ENCODE measurements around the gene TSSK6.

Gene TSSK6

GRCh38 chr19:19514881-19515641 lies at the start of gene TSSK6:
Gene TSSK6, minus strand, starts transcription at chr19:19515548. Its CDS starts 121 bp downstream, at chr19:19515427.
- DNase-seq (ENCODE audit: low read depth in 1 of 2, low spot score in 1 of 2), result no peak

DNA sequence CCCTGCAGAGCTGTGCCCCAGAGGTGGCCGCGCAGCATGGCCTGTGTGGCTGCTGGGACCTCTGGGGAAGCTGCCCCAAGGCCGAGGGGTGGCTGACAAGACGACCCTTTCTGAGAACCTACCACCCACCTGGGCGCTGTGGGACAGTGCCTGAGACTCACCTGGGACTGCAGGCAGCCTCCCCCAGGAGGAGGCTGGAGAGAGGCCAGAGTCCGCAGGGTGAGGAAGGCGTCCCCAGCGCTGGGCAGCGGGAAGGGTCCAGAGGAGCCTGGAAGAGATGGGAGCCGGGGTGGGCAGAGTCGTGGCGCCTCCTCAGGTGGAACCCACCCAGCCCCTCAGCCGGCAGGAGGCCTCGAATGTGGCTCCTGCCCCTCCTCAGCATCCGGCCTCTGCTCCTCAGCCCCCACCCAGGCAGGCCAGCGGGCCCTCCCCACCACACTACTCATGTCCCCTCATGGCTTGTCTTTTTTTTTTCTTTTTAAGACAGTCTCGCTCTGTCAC lies 48.0 kb upstream of the TSSK6 start:
- no peak for DNase-seq (ENCODE audit: low read depth in 1 of 2, low spot score in 1 of 2)

GRCh38 chr19:19562665-19563347 lies 47.5 kb upstream of the TSSK6 start:
- no peak for DNase-seq (ENCODE audit: low read depth in 1 of 2, low spot score in 1 of 2)

- no peak for DNase-seq (ENCODE audit: low read depth in 1 of 2, low spot score in 1 of 2)
These were observed 46.8 kb upstream of the TSSK6 start for GRCh38 chr19:19561946-19562664.

DNA sequence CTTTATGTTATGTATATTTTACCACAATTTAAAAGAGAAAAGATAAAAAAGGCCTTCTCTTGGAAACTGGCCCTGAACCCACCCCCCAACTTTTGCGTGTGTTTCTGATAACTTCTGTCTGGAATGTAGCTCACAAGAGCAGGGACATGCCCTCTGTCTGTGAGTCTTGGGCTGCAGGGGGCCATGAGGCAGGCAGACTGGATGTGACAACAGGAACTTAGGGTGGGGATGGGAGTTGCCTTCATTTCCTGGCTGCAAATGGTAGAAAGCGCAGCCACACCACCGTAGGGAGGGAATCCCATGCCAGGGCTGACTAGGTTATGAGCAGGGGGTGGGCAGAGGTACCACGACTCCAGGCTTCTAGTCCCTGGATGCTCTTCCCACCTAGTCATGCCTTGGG lies 44.6 kb upstream of the TSSK6 start:
- DNase-seq (ENCODE audit: low read depth in 1 of 2, low spot score in 1 of 2), result no peak

GRCh38 chr19:19558636-19559035 lies 43.3 kb upstream of the TSSK6 start:
- no peak for DNase-seq (ENCODE audit: low read depth in 1 of 2, low spot score in 1 of 2)

GRCh38 chr19:19558055-19558454 lies 42.7 kb upstream of the TSSK6 start:
- no peak for DNase-seq (ENCODE audit: low read depth in 1 of 2, low spot score in 1 of 2)

DNA sequence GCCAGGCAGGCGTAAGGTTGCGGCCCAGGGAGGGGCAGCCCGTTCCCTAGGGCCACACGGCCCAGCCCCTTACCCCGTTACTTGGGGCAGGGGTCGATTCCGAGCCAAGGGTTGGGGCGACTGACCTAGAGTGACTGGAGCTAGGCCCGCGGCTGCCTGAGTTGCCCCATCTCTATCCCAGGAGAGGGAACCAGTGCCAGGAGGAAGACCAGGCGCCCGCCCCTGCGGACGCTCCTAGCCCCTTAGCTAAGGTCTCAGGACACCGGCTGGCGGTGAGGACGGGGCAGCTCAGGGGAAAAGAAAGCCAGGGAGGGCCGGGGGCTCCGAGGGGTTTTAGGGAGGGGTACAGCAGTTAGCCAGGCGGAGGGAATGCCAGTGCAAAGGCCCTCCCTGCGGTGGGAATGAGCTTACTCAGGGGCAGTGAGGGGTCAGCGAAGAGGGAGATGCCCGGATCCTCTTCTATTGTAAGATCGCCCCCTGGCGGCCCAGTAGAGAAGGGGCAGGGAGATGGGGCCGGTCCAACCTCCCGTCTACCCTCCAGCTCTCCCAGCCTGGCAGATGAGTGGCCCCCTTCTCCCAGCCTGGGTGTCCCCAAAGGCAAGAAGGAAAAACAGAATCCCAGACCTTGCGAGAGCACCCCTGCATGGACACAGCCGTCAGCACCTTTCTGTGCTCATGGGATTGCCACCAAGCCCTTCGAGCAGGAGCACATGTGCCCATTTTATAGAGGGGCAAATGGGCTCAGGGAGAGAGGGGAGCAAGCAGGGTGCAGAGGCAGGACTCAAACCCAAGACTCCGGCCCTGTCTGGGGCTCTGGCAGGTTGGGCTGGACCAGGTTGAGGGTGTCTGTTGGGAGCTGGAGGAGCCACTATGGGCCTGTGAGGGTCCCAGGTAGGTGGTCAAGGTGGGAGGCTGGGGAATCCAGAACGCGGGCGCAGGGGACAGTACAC lies 39.0 kb upstream of the TSSK6 start:
- peak; percentile 36 to 42 for DNase-seq (ENCODE audit: low read depth in 1 of 2, low spot score in 1 of 2)

DNA sequence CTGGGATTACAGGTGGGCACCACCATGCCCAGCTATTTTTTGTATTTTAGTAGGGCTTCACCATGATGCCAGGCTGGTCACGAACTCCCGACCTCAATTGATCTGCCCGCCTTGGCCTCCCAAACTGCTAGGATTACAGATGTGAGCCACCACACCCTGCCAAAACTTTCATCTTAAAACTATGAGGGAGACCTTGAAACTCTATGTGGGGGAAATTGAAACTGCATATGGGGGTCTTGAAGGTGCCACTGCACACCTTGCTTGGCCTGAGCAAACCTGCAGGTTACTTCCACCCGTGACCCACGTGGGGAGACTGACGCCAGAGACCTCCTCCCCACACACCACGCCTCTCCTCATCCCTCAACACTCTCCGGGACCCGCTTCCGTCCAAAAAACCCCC lies 38.3 kb upstream of the TSSK6 start:
- no peak for DNase-seq (ENCODE audit: low read depth in 1 of 2, low spot score in 1 of 2)

GRCh38 chr19:19552798-19553197 lies 37.5 kb upstream of the TSSK6 start:
- DNase-seq (ENCODE audit: low read depth in 1 of 2, low spot score in 1 of 2), result no peak

- no peak for DNase-seq (ENCODE audit: low read depth in 1 of 2, low spot score in 1 of 2)
These were observed 36.5 kb upstream of the TSSK6 start for GRCh38 chr19:19551853-19552192.

DNA sequence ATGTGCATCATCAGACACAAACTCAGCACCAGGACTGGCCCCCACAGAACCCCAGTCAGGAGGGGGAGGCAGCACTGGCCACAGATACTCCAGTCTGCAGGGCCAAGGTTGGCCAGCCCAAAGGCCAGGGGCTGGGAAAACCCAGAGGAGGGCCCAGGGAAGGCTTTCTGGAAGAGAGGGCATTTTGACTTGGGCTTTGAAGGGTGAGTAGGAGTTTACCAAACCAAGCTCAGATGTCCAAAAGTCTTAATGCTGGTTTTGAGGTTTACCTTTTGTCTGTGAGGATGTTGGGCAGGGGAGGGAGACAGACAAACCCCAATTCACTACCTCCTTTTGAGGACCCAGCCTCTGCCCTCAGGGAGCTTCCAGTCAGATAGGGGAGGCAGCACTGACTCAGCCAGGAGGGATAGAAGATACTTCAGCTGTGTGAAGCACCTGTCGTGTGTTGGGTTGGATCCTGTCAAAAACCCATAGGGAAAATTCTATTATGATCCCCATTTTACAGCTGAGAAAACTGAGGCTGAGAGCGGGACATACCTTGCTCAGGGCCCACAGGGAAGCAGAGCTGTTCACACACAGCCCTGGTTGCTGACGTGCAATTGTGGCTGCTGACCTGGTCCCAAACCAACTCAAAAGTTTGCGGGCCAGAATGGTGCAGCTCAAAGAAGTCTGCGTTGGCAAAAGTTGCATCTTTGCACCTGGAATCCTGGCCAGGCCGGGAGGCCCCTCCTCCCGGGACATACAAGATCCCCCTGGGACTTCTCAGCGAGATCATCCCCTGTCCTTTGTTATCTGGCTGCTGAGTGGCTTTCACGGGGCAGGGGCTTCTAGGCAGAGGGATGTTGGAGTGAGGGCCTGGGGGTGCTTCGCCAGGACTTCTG lies 35.9 kb upstream of the TSSK6 start:
- no peak for DNase-seq (ENCODE audit: low read depth in 1 of 2, low spot score in 1 of 2)

DNA sequence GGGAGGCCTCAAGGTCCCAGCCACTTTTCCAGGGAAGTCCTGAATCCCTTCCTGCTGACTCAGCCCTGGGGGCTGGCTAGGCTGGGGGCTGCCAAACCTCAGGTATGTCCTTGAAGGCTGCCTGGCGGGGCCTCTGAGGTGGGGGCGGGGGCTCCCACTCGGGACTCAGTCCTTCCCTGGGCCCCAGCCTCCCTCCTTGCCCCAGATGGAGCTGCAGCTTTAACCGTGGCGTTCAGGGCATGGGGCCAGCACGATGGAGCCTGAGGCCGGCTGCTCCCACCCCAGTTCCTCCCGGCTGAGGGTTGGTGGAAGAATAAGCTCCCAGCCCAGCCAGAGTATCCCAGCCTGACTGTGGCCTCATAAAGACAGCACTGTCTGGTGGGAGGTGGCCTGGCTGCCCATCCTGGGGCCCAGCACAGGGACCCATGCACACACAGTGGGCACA lies 35.2 kb upstream of the TSSK6 start:
- no peak for DNase-seq (ENCODE audit: low read depth in 1 of 2, low spot score in 1 of 2)

GRCh38 chr19:19549804-19550464 lies 34.6 kb upstream of the TSSK6 start:
- DNase-seq (ENCODE audit: low read depth in 1 of 2, low spot score in 1 of 2), result no peak

DNA sequence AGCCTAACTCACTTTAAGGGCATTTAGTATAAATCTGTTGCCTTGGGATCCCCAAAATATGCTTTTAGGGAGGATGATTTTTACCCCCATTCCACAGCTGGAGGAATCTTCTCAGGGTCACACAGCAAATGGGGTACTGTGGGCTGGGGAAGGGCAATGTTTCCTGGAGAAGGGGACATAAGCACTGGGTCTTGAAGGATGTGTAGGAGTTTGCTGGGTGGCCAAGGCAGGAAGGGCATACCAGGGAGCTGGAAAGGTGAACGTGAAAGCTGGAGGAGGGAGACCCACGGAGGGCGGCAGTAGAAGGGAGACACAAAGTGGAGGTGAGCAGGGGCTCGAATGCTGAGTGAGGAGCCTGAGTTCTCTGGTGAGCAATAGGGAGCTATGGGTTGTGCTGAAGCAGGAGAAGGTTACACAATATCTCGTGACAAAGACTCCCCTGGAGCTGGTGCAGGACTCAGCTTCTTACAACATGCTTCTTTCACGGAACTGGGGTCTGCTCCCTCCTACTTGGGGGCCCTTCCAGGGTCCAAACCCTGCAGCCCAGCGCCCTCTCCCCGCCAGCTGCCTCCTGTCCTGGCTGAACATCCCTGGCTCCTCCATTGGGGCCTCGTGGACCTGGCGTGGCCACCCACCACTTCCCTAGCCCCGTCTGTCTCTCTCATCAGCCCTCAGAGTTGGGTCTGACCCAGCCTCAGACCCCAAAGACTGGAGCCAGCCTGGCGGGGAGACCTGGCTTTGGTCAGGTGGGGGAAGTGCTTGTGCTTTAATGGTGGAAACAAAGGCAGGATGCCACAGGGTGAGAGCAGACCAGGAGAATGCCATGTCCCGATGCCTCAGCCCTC lies 33.8 kb upstream of the TSSK6 start:
- no peak for DNase-seq (ENCODE audit: low read depth in 1 of 2, low spot score in 1 of 2)

GRCh38 chr19:19547674-19548336 lies 32.5 kb upstream of the TSSK6 start:
- DNase-seq (ENCODE audit: low read depth in 1 of 2, low spot score in 1 of 2), result no peak

- DNase-seq (ENCODE audit: low read depth in 1 of 2, low spot score in 1 of 2), result no peak
These were observed 31.4 kb upstream of the TSSK6 start for GRCh38 chr19:19546751-19547162.

DNA sequence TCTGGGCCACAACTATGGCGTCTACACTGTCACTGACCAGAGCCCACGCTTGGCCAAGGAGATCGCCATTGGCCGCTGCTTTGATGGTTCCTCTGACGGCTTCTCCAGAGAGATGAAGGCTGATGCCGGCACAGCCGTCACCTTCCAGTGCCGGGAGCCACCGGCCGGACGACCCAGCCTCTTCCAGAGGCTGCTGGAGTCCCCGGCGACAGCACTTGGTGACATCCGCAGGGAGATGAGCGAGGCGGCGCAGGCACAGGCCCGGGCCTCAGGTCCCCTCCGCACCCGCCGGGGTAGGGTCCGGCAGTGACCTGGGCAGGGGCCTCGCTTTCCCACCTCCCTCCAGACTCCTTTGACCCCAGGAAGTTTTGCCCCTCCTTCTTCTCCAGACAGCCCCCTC lies 30.4 kb upstream of the TSSK6 start:
- DNase-seq (ENCODE audit: low read depth in 1 of 2, low spot score in 1 of 2), result no peak

Measured in activated CD4-positive, alpha-beta T cell treated with anti-CD3 and anti-CD28 coated beads, Interleukin-2, amount 50 U/mL, for 24 hours (primary cell).